Stimulated activated CD8-positive, alpha-beta memory T cell treated with anti-CD3 and anti-CD28 coated beads, Interleukin-4, amount 100 ng/mL, for 24 hours (primary cell): ENCODE results near the gene RNU6-9.
"Not testable (repeated sequence)": the region's sequence is repeated elsewhere in the genome, so short reads cannot be mapped to it uniquely, and the experiment has no call there.

Source experiments
- DNase-seq: peaks from one replicate; pipeline ENCODE4 v3.0.0-alpha.2; 2020; ENCODE audit warnings: low read depth

The RNU6-9 gene

GRCh38 chr19:878751-879561, 14.3 kb upstream of the RNU6-9 start:
- not testable (repeated sequence) for DNase-seq

GRCh38 chr19:879711-880438, 13.4 kb upstream of the RNU6-9 start:
- no peak for DNase-seq

GRCh38 chr19:881385-882071, 11.8 kb upstream of the RNU6-9 start:
- no peak for DNase-seq

GRCh38 chr19:882871-883497, 10.3 kb upstream of the RNU6-9 start:
- no peak for DNase-seq

- no peak for DNase-seq
Measured at GRCh38 chr19:883661-884211, 9.5 kb upstream of the RNU6-9 start.

- DNase-seq, result no peak
Measured at GRCh38 chr19:884420-885211, 8.7 kb upstream of the RNU6-9 start.

- DNase-seq, result no peak
Measured at GRCh38 chr19:885536-886224, 7.6 kb upstream of the RNU6-9 start.

- no peak for DNase-seq
Measured at GRCh38 chr19:887072-887471, 6.2 kb upstream of the RNU6-9 start.

GRCh38 chr19:887599-887998, 5.7 kb upstream of the RNU6-9 start:
- DNase-seq, result no peak

- no peak for DNase-seq
Measured at GRCh38 chr19:888581-889385, 4.5 kb upstream of the RNU6-9 start.

GRCh38 chr19:889662-890295, 3.5 kb upstream of the RNU6-9 start:
- DNase-seq, result no peak

- DNase-seq, result no peak
Measured at GRCh38 chr19:890831-891230, 2.5 kb upstream of the RNU6-9 start.

- not testable (repeated sequence) for DNase-seq
Measured at GRCh38 chr19:891421-892200, 1.7 kb upstream of the RNU6-9 start.

GRCh38 chr19:892243-892893, 916 bp upstream of the RNU6-9 start:
- DNase-seq, result no peak

- no peak for DNase-seq
Measured at GRCh38 chr19:896434-896833, 3.1 kb downstream of the RNU6-9 start.

- DNase-seq, result no peak
Measured at GRCh38 chr19:896999-897398, 3.7 kb downstream of the RNU6-9 start.

- no peak for DNase-seq
Measured at GRCh38 chr19:897442-898039, 4.3 kb downstream of the RNU6-9 start.

- DNase-seq, result no peak
Measured at GRCh38 chr19:898663-899062, 5.4 kb downstream of the RNU6-9 start.
